ENCODE data around the gene NOP16.

DNA sequence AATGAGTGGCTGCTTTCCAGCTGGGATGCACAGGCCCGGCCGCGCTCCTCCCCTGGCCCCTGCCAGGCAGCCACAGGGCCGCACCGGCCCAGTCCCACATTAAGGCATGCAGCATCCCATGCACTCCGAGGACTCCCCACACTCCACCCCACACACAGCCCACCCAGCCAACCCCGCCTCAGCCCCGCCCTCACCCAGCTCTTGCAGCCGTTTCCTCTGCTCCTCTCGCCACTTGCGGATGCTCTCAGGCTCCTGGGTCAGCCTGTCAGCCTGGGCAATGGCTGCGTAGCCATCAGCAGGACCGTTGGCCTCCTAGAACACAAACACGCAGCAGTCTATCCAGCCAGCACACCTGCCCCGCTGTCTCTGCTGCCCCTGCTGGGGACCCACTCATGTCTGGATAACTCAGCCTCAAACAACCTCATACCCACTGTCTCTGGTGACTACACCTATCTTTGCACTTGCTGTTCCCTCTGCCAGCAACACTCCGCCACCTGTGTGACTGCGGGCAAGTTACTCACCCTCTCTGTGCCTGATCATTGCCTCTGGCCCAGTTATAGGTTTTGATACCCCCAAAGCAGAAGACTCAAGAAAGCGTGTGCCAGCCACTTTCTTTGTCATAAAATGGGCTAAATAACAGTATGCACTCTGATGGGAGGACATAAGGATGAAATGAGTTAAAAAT is 9.5 kb upstream of the NOP16 start:
- TF ChIP-seq, protein P1, sequence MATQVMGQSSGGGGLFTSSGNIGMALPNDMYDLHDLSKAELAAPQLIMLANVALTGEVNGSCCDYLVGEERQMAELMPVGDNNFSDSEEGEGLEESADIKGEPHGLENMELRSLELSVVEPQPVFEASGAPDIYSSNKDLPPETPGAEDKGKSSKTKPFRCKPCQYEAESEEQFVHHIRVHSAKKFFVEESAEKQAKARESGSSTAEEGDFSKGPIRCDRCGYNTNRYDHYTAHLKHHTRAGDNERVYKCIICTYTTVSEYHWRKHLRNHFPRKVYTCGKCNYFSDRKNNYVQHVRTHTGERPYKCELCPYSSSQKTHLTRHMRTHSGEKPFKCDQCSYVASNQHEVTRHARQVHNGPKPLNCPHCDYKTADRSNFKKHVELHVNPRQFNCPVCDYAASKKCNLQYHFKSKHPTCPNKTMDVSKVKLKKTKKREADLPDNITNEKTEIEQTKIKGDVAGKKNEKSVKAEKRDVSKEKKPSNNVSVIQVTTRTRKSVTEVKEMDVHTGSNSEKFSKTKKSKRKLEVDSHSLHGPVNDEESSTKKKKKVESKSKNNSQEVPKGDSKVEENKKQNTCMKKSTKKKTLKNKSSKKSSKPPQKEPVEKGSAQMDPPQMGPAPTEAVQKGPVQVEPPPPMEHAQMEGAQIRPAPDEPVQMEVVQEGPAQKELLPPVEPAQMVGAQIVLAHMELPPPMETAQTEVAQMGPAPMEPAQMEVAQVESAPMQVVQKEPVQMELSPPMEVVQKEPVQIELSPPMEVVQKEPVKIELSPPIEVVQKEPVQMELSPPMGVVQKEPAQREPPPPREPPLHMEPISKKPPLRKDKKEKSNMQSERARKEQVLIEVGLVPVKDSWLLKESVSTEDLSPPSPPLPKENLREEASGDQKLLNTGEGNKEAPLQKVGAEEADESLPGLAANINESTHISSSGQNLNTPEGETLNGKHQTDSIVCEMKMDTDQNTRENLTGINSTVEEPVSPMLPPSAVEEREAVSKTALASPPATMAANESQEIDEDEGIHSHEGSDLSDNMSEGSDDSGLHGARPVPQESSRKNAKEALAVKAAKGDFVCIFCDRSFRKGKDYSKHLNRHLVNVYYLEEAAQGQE (IDR thresholded peaks at IDR 0.05; ENCODE audit: low read depth) = no peak
- TF ChIP-seq, protein P2, sequence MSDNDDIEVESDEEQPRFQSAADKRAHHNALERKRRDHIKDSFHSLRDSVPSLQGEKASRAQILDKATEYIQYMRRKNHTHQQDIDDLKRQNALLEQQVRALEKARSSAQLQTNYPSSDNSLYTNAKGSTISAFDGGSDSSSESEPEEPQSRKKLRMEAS (IDR thresholded peaks at IDR 0.05) = no peak
- TF ChIP-seq RAD21 (IDR thresholded peaks at IDR 0.05; ENCODE audit: low read depth) (no peak), TEAD4 (IDR thresholded peaks at IDR 0.05) (no peak), TAF1 (IDR thresholded peaks at IDR 0.05; ENCODE audit: low read depth) (no peak), FOXM1 (IDR thresholded peaks at IDR 0.05; ENCODE audit: borderline replicate concordance, low read depth) (no peak), EP300 (IDR thresholded peaks at IDR 0.05; ENCODE audit: borderline replicate concordance) (no peak), TCF12 (IDR thresholded peaks at IDR 0.05; ENCODE audit: low read depth) (no peak), CREB1 (IDR thresholded peaks at IDR 0.05; ENCODE audit: low read depth) (no peak), ZBTB7A (IDR thresholded peaks at IDR 0.05; ENCODE audit: low read depth) (no peak)
- TF ChIP-seq, protein P3, sequence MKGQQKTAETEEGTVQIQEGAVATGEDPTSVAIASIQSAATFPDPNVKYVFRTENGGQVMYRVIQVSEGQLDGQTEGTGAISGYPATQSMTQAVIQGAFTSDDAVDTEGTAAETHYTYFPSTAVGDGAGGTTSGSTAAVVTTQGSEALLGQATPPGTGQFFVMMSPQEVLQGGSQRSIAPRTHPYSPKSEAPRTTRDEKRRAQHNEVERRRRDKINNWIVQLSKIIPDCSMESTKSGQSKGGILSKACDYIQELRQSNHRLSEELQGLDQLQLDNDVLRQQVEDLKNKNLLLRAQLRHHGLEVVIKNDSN (IDR thresholded peaks at IDR 0.05) = no peak
